Endodermal cell (in vitro differentiated cells): ENCODE measurements around the gene CCDC13. TPM values are rescaled to one million over a fixed set of nuclear protein-coding genes. Genes with fewer than 3 reads are reported as not detected.

ENCODE experiments used
- DNase-seq: peaks from one replicate; pipeline ENCODE4 v3.0.0-alpha.2; 2017
- H3K27ac ChIP-seq: 2 replicates; pipeline ENCODE4 v1.5.1; 2013; ENCODE audit warnings: mild to moderate bottlenecking, low read depth, low read length, moderate library complexity
- H3K27me3 ChIP-seq: 2 replicates; pipeline ENCODE4 v1.6.1; 2013; ENCODE audit warnings: mild to moderate bottlenecking, low read length, moderate library complexity; ENCODE audit not compliant: insufficient read depth, control insufficient read depth, poor library complexity, severe bottlenecking
- H3K36me3 ChIP-seq: 2 replicates; pipeline ENCODE4 v1.7.0; 2013; ENCODE audit warnings: mild to moderate bottlenecking, low read length, moderate library complexity; ENCODE audit not compliant: control insufficient read depth, insufficient read depth
- H3K4me1 ChIP-seq: one replicate; pipeline ENCODE4 v1.7.0; 2013; ENCODE audit warnings: low read length; ENCODE audit not compliant: control insufficient read depth, insufficient read depth
- H3K4me3 ChIP-seq: 2 replicates; pipeline ENCODE4 v1.5.1; 2013; ENCODE audit warnings: mild to moderate bottlenecking, low read length, moderate library complexity
- H3K9ac ChIP-seq: 2 replicates; pipeline ENCODE4 v1.6.1; 2013; ENCODE audit warnings: mild to moderate bottlenecking, low read length, moderate library complexity; ENCODE audit not compliant: poor library complexity, severe bottlenecking; ENCODE audit errors: extremely low read depth
- H3K9me3 ChIP-seq: 2 replicates; pipeline ENCODE4 v1.6.1; 2013; ENCODE audit warnings: mild to moderate bottlenecking, low read length, moderate library complexity; ENCODE audit not compliant: control insufficient read depth
- H3K27ac Mint-ChIP-seq: 2 replicates; pipeline ENCODE4 v1.8.0; 2020; ENCODE audit warnings: mixed read lengths
- H3K27me3 Mint-ChIP-seq: 2 replicates; pipeline ENCODE4 v1.8.0; 2021; ENCODE audit warnings: mild to moderate bottlenecking, mixed read lengths; ENCODE audit not compliant: insufficient read depth
- H3K36me3 Mint-ChIP-seq: 2 replicates; pipeline ENCODE4 v1.8.0; 2020; ENCODE audit warnings: low read depth, mixed read lengths
- H3K4me1 Mint-ChIP-seq: 2 replicates; pipeline ENCODE4 v1.8.0; 2020; ENCODE audit warnings: mixed read lengths
- H3K4me3 Mint-ChIP-seq: 2 replicates; pipeline ENCODE4 v1.8.0; 2020; ENCODE audit warnings: mild to moderate bottlenecking, moderate library complexity, mixed read lengths
- H3K9me3 Mint-ChIP-seq: 2 replicates; pipeline ENCODE4 v1.8.0; 2020; ENCODE audit warnings: mild to moderate bottlenecking, mixed read lengths
- whole genome bisulfite sequencing, 2 experiments: methylation state at CpG; one replicate each; pipeline versions ENCODE4 v1.1.5 to v1.1.7; 2013; ENCODE audit warnings: missing lambda C conversion rate in 2 of 2, mixed read lengths in 1 of 2; ENCODE audit not compliant: insufficient coverage in 1 of 2, insufficient read length in 1 of 2; 5-methylcytosine and 5-hydroxymethylcytosine counted together
- total RNA-seq, 2 donors: library from RNA; stranded (reverse); fragmentation: NEBNext Ultra II Directional in 1 of 2; extraction: Animal tissue kit (Norgen Biotek cat#: 25700) in 1 of 2; gene quantifications; 2 replicates in 1 of 2; 3 replicates in 1 of 2; pipeline ENCODE4 v1.2.1, GENCODE V29; 2021
- TF ChIP-seq, protein P1 (sequence below): fragments of 200-600 bp; sonication (generic); conservative IDR thresholded peaks from 2 replicates; pipeline ENCODE4 v1.5.0; 2021; ENCODE audit warnings: antibody characterized with exemption, mild to moderate bottlenecking

Gene CCDC13
- total RNA-seq, 2 donors from 2014 or later, result 0.64 to 1.1 TPM

DNA sequence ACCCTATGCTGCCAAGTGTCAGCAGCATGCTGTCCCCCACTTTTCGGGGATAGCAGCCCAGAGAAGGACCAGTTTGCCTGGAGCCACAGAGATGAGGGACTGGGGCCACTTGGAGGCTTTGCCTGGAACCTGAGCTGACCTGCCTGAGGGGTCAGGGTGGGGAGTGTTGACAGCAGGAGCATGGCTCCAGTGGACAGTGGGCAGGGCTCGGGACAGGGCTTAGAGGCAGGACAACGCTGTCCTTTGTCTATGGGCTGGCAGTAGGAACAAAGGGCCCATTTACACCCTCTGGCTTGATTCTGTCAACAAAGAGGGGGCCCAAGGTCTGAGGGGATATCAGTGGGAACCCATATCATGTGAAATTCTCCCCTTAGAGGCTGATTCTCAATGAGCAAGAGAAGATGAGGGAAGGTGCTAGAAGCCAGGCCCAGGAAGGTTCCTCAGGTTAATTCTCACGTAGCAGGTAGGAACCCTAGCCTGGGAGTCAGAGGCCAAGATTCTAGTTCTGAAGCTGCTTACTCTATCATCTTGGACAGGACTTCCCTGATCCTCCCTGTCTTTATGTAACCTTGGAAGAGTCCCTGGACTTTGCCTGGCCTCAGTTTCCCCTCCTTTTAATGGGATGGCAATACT, 40.7 kb downstream of the CCDC13 start:
- TF ChIP-seq, protein P1, sequence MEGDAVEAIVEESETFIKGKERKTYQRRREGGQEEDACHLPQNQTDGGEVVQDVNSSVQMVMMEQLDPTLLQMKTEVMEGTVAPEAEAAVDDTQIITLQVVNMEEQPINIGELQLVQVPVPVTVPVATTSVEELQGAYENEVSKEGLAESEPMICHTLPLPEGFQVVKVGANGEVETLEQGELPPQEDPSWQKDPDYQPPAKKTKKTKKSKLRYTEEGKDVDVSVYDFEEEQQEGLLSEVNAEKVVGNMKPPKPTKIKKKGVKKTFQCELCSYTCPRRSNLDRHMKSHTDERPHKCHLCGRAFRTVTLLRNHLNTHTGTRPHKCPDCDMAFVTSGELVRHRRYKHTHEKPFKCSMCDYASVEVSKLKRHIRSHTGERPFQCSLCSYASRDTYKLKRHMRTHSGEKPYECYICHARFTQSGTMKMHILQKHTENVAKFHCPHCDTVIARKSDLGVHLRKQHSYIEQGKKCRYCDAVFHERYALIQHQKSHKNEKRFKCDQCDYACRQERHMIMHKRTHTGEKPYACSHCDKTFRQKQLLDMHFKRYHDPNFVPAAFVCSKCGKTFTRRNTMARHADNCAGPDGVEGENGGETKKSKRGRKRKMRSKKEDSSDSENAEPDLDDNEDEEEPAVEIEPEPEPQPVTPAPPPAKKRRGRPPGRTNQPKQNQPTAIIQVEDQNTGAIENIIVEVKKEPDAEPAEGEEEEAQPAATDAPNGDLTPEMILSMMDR, result no peak
- Histone ChIP-seq H3K4me3 (no peak overlapping the region), H3K9me3 (no peaks in the 10 kb centered on the region), H3K27ac (peak overlapping the region; percentile 38), H3K4me1 (peaks cover 10% of the 10 kb centered on the region), H3K27me3 (no peaks in the 10 kb centered on the region), H3K9ac (no peak overlapping the region), H3K36me3 (no peaks in the 10 kb centered on the region)
- Mint-ChIP-seq H3K27me3 (peaks cover 3% of the 10 kb centered on the region), H3K4me3 (no peak overlapping the region), H3K36me3 (no peaks in the 10 kb centered on the region), H3K27ac (peak overlapping the region; percentile 55), H3K9me3 (no peaks in the 10 kb centered on the region), H3K4me1 (peaks cover 42% of the 10 kb centered on the region)
- 50 to 64% methylated on average over 2 to 4 of the region's 4 CpGs for WGBS, 2 experiments
- DNase-seq, result peak; percentile 41

DNA sequence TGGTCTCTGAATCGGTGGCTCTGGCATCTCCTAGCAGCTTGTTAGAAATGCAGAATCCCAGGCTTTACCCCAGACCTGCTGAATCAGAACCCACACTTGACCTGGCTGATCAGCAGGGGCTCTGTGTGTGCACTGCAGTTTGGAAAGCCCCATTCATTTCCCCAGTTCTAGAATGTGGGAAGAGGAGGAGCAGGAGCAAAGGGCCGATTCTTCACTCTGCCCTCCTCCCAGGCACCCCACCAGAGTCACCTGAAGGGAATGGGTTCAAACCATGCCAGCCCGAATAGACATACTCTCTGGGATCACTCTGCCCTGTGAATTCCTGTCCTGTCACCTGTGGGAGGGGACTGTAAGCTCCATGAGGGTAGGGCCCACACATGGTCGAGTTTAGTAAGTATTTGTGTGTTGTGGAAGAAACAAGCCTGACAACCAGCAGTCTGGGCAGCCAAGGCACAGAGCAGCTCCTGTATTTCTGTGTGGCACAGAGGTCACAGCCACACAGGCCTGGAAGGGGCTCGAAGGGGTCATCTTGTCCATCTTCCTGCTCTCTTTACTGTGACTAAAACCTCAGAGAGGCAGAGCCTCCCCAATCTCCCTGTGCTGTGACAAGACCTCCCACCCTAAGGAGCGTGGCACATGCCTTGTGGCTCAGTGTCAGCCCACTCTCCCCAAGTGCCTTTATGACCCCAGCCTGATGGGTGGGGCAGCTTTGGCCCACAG, 41.4 kb downstream of the CCDC13 start:
- Histone ChIP-seq H3K27ac (no peak overlapping the region), H3K27me3 (no peaks in the 10 kb centered on the region), H3K9me3 (no peaks in the 10 kb centered on the region), H3K9ac (no peak overlapping the region), H3K4me1 (peaks cover 10% of the 10 kb centered on the region), H3K36me3 (no peaks in the 10 kb centered on the region), H3K4me3 (no peak overlapping the region)
- Mint-ChIP-seq H3K4me3 (no peak overlapping the region), H3K9me3 (no peaks in the 10 kb centered on the region), H3K27me3 (peaks cover 3% of the 10 kb centered on the region), H3K36me3 (no peaks in the 10 kb centered on the region), H3K27ac (no peak overlapping the region), H3K4me1 (peaks cover 41% of the 10 kb centered on the region)
- TF ChIP-seq, protein P1, result no peak
- WGBS, 2 experiments, result 90 to 92% methylated on average over 5 to 6 of the region's 6 CpGs
- no peak for DNase-seq

DNA sequence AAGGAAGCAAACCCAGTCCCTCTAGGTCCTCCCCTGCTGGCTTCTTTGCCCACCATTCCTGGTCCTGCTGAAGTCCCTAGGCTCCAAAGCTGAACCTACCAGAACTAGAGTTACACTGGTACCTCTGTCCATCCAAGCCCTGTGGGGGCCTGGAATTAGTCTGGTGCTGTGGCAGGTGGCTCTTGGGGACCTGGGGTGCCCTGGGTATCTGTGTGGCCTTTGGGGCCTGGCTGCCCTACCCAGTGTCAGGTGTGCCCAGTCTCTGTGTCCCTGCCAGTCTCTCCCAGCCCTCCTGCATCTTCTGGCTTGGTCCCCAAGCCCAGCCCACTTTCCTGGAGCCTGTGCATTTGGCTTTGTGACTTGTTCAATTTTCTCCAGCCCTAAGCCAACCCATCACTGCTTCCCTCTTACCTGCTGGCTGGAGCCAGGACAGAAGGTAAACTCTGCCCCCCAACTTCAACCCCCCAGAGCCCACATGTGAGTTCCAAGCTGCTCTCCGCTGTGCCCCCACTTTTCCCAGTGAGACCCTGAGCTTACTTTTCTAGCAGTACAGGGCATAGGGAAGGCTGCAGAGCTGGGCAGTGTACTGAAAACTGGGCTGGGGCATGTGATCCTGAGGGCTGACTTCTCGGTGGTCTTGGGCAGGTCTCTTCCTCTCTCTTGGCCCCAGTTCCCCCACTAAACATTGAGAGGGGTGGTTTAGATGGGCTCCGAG, 42.2 kb downstream of the CCDC13 start:
- TF ChIP-seq, protein P1, result no peak
- H3K9me3 Mint-ChIP-seq, result no peaks in the 10 kb centered on the region
- Histone ChIP-seq H3K36me3 (no peaks in the 10 kb centered on the region), H3K9ac (no peak overlapping the region), H3K9me3 (no peaks in the 10 kb centered on the region), H3K4me3 (no peak overlapping the region), H3K4me1 (peaks cover 3% of the 10 kb centered on the region), H3K27ac (no peak overlapping the region), H3K27me3 (no peaks in the 10 kb centered on the region)
- peaks cover 33% of the 10 kb centered on the region for H3K4me1 Mint-ChIP-seq
- H3K27ac Mint-ChIP-seq, result no peak overlapping the region
- no peaks in the 10 kb centered on the region for H3K36me3 Mint-ChIP-seq
- H3K4me3 Mint-ChIP-seq, result no peak overlapping the region
- WGBS, 2 experiments, result 93 to 100% methylated on average over 1 to 3 of the region's 3 CpGs
- H3K27me3 Mint-ChIP-seq, result peaks cover 3% of the 10 kb centered on the region
- DNase-seq, result no peak
